MG63 (cell line): ENCODE data around the gene INSYN2B. TPM values are rescaled to one million over a fixed set of nuclear protein-coding genes. Genes with fewer than 3 reads are reported as not detected.

Experiments
- DNase-seq: peaks from one replicate; pipeline ENCODE4 v3.0.0-alpha.2; 2020
- H3K27me3 ChIP-seq: fragments of 250-450 bp; sonication (Bioruptor Pico); 2 replicates; pipeline ENCODE4 v1.5.1; 2020; ENCODE audit warnings: mild to moderate bottlenecking, moderate library complexity
- H3K36me3 ChIP-seq: fragments of 250-450 bp; sonication (Bioruptor Pico); 2 replicates; pipeline ENCODE4 v1.5.1; 2020; ENCODE audit warnings: mild to moderate bottlenecking, moderate library complexity
- H3K4me3 ChIP-seq: fragments of 250-450 bp; sonication (Bioruptor Pico); 2 replicates; pipeline ENCODE4 v1.5.1; 2020; ENCODE audit warnings: mild to moderate bottlenecking, moderate library complexity
- H3K9me3 ChIP-seq: fragments of 250-450 bp; sonication (Bioruptor Pico); 2 replicates; pipeline ENCODE4 v1.5.1; 2020; ENCODE audit warnings: mild to moderate bottlenecking, moderate library complexity
- total RNA-seq: library from RNA; depleted of rRNA; stranded (reverse); fragments of >200 nt; shearing (Covaris generic); gene quantifications from 2 replicates; pipeline ENCODE4 v1.2.3, GENCODE V29; 2014; ENCODE audit warnings: low replicate concordance

Gene INSYN2B
- total RNA-seq, 1 experiment from 2014 or later: 7.8 TPM

GRCh38 chr5:169945831-169946261 lies 34.4 kb downstream of the INSYN2B start:
- no peaks in the 10 kb centered on the region for H3K27me3 ChIP-seq
- H3K9me3 ChIP-seq: no peaks in the 10 kb centered on the region
- no peak overlapping the region for H3K4me3 ChIP-seq
- peaks cover 28% of the 10 kb centered on the region for H3K36me3 ChIP-seq
- peak; percentile 87 for DNase-seq

GRCh38 chr5:169944922-169945680 lies 35.2 kb downstream of the INSYN2B start:
- Histone ChIP-seq H3K36me3 (peaks cover 28% of the 10 kb centered on the region), H3K27me3 (no peaks in the 10 kb centered on the region), H3K4me3 (no peak overlapping the region), H3K9me3 (no peaks in the 10 kb centered on the region)
- no peak for DNase-seq

- Histone ChIP-seq H3K9me3 (no peaks in the 10 kb centered on the region), H3K4me3 (no peak overlapping the region), H3K36me3 (peaks cover 28% of the 10 kb centered on the region), H3K27me3 (no peaks in the 10 kb centered on the region)
- DNase-seq: no peak
Observed at GRCh38 chr5:169944115-169944514, 36.2 kb downstream of the INSYN2B start.

- H3K4me3 ChIP-seq: no peak overlapping the region
- no peaks in the 10 kb centered on the region for H3K9me3 ChIP-seq
- peaks cover 28% of the 10 kb centered on the region for H3K36me3 ChIP-seq
- DNase-seq: no peak
- no peaks in the 10 kb centered on the region for H3K27me3 ChIP-seq
Observed at GRCh38 chr5:169943026-169943425, 37.3 kb downstream of the INSYN2B start.

GRCh38 chr5:169942181-169942580 lies 38.1 kb downstream of the INSYN2B start:
- no peak for DNase-seq
- Histone ChIP-seq H3K27me3 (no peaks in the 10 kb centered on the region), H3K9me3 (no peaks in the 10 kb centered on the region), H3K36me3 (peaks cover 25% of the 10 kb centered on the region), H3K4me3 (no peak overlapping the region)

GRCh38 chr5:169941542-169941941 lies 38.8 kb downstream of the INSYN2B start:
- no peak for DNase-seq
- H3K4me3 ChIP-seq: no peak overlapping the region
- no peaks in the 10 kb centered on the region for H3K27me3 ChIP-seq
- no peaks in the 10 kb centered on the region for H3K9me3 ChIP-seq
- H3K36me3 ChIP-seq: peaks cover 21% of the 10 kb centered on the region

- Histone ChIP-seq H3K9me3 (no peaks in the 10 kb centered on the region), H3K27me3 (no peaks in the 10 kb centered on the region), H3K4me3 (no peak overlapping the region), H3K36me3 (peaks cover 18% of the 10 kb centered on the region)
- no peak for DNase-seq
Observed at GRCh38 chr5:169939731-169940130, 40.6 kb downstream of the INSYN2B start.

- H3K36me3 ChIP-seq: peaks cover 20% of the 10 kb centered on the region; the same call in 1 of the 2 replicates
- H3K4me3 ChIP-seq: no peak overlapping the region
- H3K27me3 ChIP-seq: no peaks in the 10 kb centered on the region
- no peak for DNase-seq
- no peaks in the 10 kb centered on the region for H3K9me3 ChIP-seq
Observed at GRCh38 chr5:169938439-169938838, 41.9 kb downstream of the INSYN2B start.

- Histone ChIP-seq H3K4me3 (no peak overlapping the region), H3K9me3 (no peaks in the 10 kb centered on the region), H3K27me3 (no peaks in the 10 kb centered on the region), H3K36me3 (peaks cover 25% of the 10 kb centered on the region)
- DNase-seq: no peak
Observed at GRCh38 chr5:169935762-169936161, 44.5 kb downstream of the INSYN2B start.

GRCh38 chr5:169934990-169935389 lies 45.3 kb downstream of the INSYN2B start:
- DNase-seq: no peak

GRCh38 chr5:169933616-169934015 lies 46.7 kb downstream of the INSYN2B start:
- no peaks in the 10 kb centered on the region for H3K9me3 ChIP-seq
- H3K4me3 ChIP-seq: no peak overlapping the region
- H3K36me3 ChIP-seq: peaks cover 38% of the 10 kb centered on the region
- no peaks in the 10 kb centered on the region for H3K27me3 ChIP-seq
- no peak for DNase-seq

More at GRCh38 chr5:169934990-169935389, 45.3 kb downstream of the INSYN2B start:
- H3K27me3 ChIP-seq: no peaks in the 10 kb centered on the region
- no peak overlapping the region for H3K4me3 ChIP-seq
- peaks cover 33% of the 10 kb centered on the region for H3K36me3 ChIP-seq
- no peaks in the 10 kb centered on the region for H3K9me3 ChIP-seq

- H3K4me3 ChIP-seq: no peak overlapping the region
- DNase-seq: no peak
- H3K9me3 ChIP-seq: no peaks in the 10 kb centered on the region
- peaks cover 40% of the 10 kb centered on the region for H3K36me3 ChIP-seq
- H3K27me3 ChIP-seq: no peaks in the 10 kb centered on the region
Observed at GRCh38 chr5:169933127-169933526, 47.2 kb downstream of the INSYN2B start.

- DNase-seq: no peak
- H3K36me3 ChIP-seq: peaks cover 20% of the 10 kb centered on the region
- H3K4me3 ChIP-seq: no peak overlapping the region
- H3K9me3 ChIP-seq: no peaks in the 10 kb centered on the region
- no peaks in the 10 kb centered on the region for H3K27me3 ChIP-seq
Observed at GRCh38 chr5:169923988-169924387, 56.3 kb downstream of the INSYN2B start.

- DNase-seq: no peak
- peaks cover 9% of the 10 kb centered on the region; the same call in 1 of the 2 replicates for H3K36me3 ChIP-seq
Observed at GRCh38 chr5:169922474-169922873, 57.8 kb downstream of the INSYN2B start.

GRCh38 chr5:169921949-169922348 lies 58.3 kb downstream of the INSYN2B start:
- Histone ChIP-seq H3K36me3 (peaks cover 9% of the 10 kb centered on the region; the same call in 1 of the 2 replicates), H3K4me3 (no peak overlapping the region), H3K27me3 (no peaks in the 10 kb centered on the region), H3K9me3 (no peaks in the 10 kb centered on the region)
- DNase-seq: no peak

More at GRCh38 chr5:169922474-169922873, 57.8 kb downstream of the INSYN2B start:
- Histone ChIP-seq H3K4me3 (no peak overlapping the region), H3K9me3 (no peaks in the 10 kb centered on the region), H3K27me3 (no peaks in the 10 kb centered on the region)

- no peaks in the 10 kb centered on the region for H3K9me3 ChIP-seq
- no peaks in the 10 kb centered on the region for H3K27me3 ChIP-seq
- no peak overlapping the region for H3K4me3 ChIP-seq
- peaks cover 9% of the 10 kb centered on the region; the same call in 1 of the 2 replicates for H3K36me3 ChIP-seq
- DNase-seq: no peak
Observed at GRCh38 chr5:169921384-169921783, 58.9 kb downstream of the INSYN2B start.

GRCh38 chr5:169920474-169920873 lies 59.8 kb downstream of the INSYN2B start:
- no peaks in the 10 kb centered on the region for H3K9me3 ChIP-seq
- H3K27me3 ChIP-seq: no peaks in the 10 kb centered on the region
- peaks cover 4% of the 10 kb centered on the region; the same call in 1 of the 2 replicates for H3K36me3 ChIP-seq
- no peak for DNase-seq
- no peak overlapping the region for H3K4me3 ChIP-seq

GRCh38 chr5:169918228-169918627 lies 62.1 kb downstream of the INSYN2B start:
- H3K9me3 ChIP-seq: no peaks in the 10 kb centered on the region
- no peak overlapping the region for H3K4me3 ChIP-seq
- H3K27me3 ChIP-seq: no peaks in the 10 kb centered on the region
- H3K36me3 ChIP-seq: 0 out of 2 replicates have a peak, but pooled peaks cover 4% of the 10 kb centered on the region
- DNase-seq: no peak
